H9 (cell line): Measurements from ENCODE around the gene AIG1. TPM values are rescaled to one million over a fixed set of nuclear protein-coding genes. Genes with fewer than 3 reads are reported as not detected.

Experiments
- DNase-seq: peaks from one replicate; pipeline ENCODE4 v3.0.0-alpha.2; 2017
- H2AFZ ChIP-seq: one replicate; pipeline ENCODE4 v1.6.1; 2013; ENCODE audit warnings: mild to moderate bottlenecking, low read length, control low read depth, moderate library complexity
- H2AK5ac ChIP-seq: 2 replicates; pipeline ENCODE4 v1.6.1; 2013; ENCODE audit warnings: low read length, control low read depth, mixed read lengths; ENCODE audit not compliant: insufficient read length
- H2BK120ac ChIP-seq: one replicate; pipeline ENCODE4 v1.6.1; 2013; ENCODE audit warnings: low read depth, mild to moderate bottlenecking, low read length, control low read depth, inconsistent platforms; ENCODE audit not compliant: poor library complexity, severe bottlenecking
- H2BK12ac ChIP-seq: 2 replicates; pipeline ENCODE4 v1.6.1; 2013; ENCODE audit warnings: low read length, control low read depth, mixed read lengths, low read depth; ENCODE audit not compliant: insufficient read length
- H2BK15ac ChIP-seq: 2 replicates; pipeline ENCODE4 v1.6.1; 2013; ENCODE audit warnings: low read depth, low read length, control low read depth
- H2BK20ac ChIP-seq: one replicate; pipeline ENCODE4 v1.6.1; 2013; ENCODE audit warnings: low read depth, mild to moderate bottlenecking, low read length, control low read depth, inconsistent platforms; ENCODE audit not compliant: poor library complexity, severe bottlenecking
- H2BK5ac ChIP-seq: 2 replicates; pipeline ENCODE4 v1.6.1; 2013; ENCODE audit warnings: low read length, control low read depth, mixed read lengths; ENCODE audit not compliant: insufficient read length
- H3K14ac ChIP-seq: 2 replicates; pipeline ENCODE4 v1.6.1; 2013; ENCODE audit warnings: low read length, control low read depth; ENCODE audit not compliant: insufficient read depth
- H3K18ac ChIP-seq: 2 replicates; pipeline ENCODE4 v1.6.1; 2013; ENCODE audit warnings: low read depth, mild to moderate bottlenecking, mixed read lengths, low read length, control low read depth; ENCODE audit not compliant: insufficient read length
- H3K23ac ChIP-seq: 2 replicates; pipeline ENCODE4 v1.6.1; 2013; ENCODE audit warnings: low read length, control low read depth, mixed read lengths, low read depth; ENCODE audit not compliant: insufficient read length
- H3K23me2 ChIP-seq: 2 replicates; pipeline ENCODE4 v1.6.1; 2013; ENCODE audit warnings: low read depth, mild to moderate bottlenecking, mixed read lengths, low read length, control low read depth; ENCODE audit not compliant: insufficient read length, poor library complexity, severe bottlenecking
- H3K27ac ChIP-seq: 2 replicates; pipeline ENCODE4 v1.5.1; 2013; ENCODE audit warnings: low read length, control low read depth, mixed read lengths, low read depth; ENCODE audit not compliant: insufficient read length
- H3K27me3 ChIP-seq: 2 replicates; pipeline ENCODE4 v1.6.1; 2013; ENCODE audit warnings: low read length, control low read depth, inconsistent platforms; ENCODE audit not compliant: insufficient read depth
- H3K4ac ChIP-seq: 2 replicates; pipeline ENCODE4 v1.6.1; 2013; ENCODE audit warnings: low read depth, mild to moderate bottlenecking, control low read depth, inconsistent platforms, low read length, moderate library complexity
- H3K4me1 ChIP-seq: 2 replicates; pipeline ENCODE4 v1.6.1; 2013; ENCODE audit warnings: low read length, control low read depth, inconsistent platforms; ENCODE audit not compliant: insufficient read depth
- H3K4me2 ChIP-seq: 2 replicates; pipeline ENCODE4 v1.6.1; 2013; ENCODE audit warnings: low read length, control low read depth, mixed read lengths; ENCODE audit not compliant: insufficient read length, insufficient read depth
- H3K56ac ChIP-seq: 2 replicates; pipeline ENCODE4 v1.6.1; 2013; ENCODE audit warnings: low read depth, mild to moderate bottlenecking, mixed read lengths, low read length, control low read depth; ENCODE audit not compliant: insufficient read length
- H3K79me1 ChIP-seq: 2 replicates; pipeline ENCODE4 v1.6.1; 2013; ENCODE audit warnings: low read depth, mild to moderate bottlenecking, moderate library complexity, low read length, control low read depth, inconsistent platforms; ENCODE audit not compliant: insufficient read depth, poor library complexity, severe bottlenecking
- H3K79me2 ChIP-seq: 2 replicates; pipeline ENCODE4 v1.6.1; 2013; ENCODE audit warnings: low read length, control low read depth, inconsistent platforms; ENCODE audit not compliant: insufficient read depth
- H3K9ac ChIP-seq: 2 replicates; pipeline ENCODE4 v1.6.1; 2013; ENCODE audit warnings: low read length, control low read depth, mixed read lengths; ENCODE audit not compliant: insufficient read length; ENCODE audit errors: extremely low read depth
- H3K9me3 ChIP-seq: one replicate; pipeline ENCODE4 v1.6.1; 2013; ENCODE audit warnings: low read depth, low read length, inconsistent platforms; ENCODE audit not compliant: control insufficient read depth
- H3T11ph ChIP-seq: one replicate; pipeline ENCODE4 v1.6.1; 2013; ENCODE audit warnings: mild to moderate bottlenecking, low read length, control low read depth, inconsistent platforms
- H4K20me1 ChIP-seq: one replicate; pipeline ENCODE4 v1.6.1; 2013; ENCODE audit not compliant: control insufficient read depth, insufficient read length, insufficient read depth
- H4K5ac ChIP-seq: 2 replicates; pipeline ENCODE4 v1.6.1; 2013; ENCODE audit warnings: low read depth, mild to moderate bottlenecking, mixed read lengths, low read length, control low read depth; ENCODE audit not compliant: insufficient read length
- H4K8ac ChIP-seq: replicated peaks from 2 replicates; pipeline ENCODE4 v1.6.1; 2013; ENCODE audit warnings: low read length, control low read depth, mixed read lengths, low read depth; ENCODE audit not compliant: insufficient read length
- H4K91ac ChIP-seq: 2 replicates; pipeline ENCODE4 v1.6.1; 2013; ENCODE audit warnings: low read depth, mild to moderate bottlenecking, moderate library complexity, mixed read lengths, low read length, control low read depth; ENCODE audit not compliant: insufficient read length
- H3K27ac Mint-ChIP-seq, 3 experiments: 2 replicates in 2 of 3; 3 replicates in 1 of 3; pipeline ENCODE4 v1.8.0; 2020 to 2021; ENCODE audit warnings: mixed read lengths in 3 of 3, mild to moderate bottlenecking in 1 of 3, moderate library complexity in 1 of 3
- H3K27me3 Mint-ChIP-seq: 2 replicates; pipeline ENCODE4 v1.8.0; 2021; ENCODE audit warnings: low read depth, mild to moderate bottlenecking, moderate library complexity, mixed read lengths
- H3K36me3 Mint-ChIP-seq, 3 experiments: 2 replicates in 2 of 3; 3 replicates in 1 of 3; pipeline ENCODE4 v1.8.0; 2020 to 2021; ENCODE audit warnings: low read depth in 3 of 3, mixed read lengths in 3 of 3; ENCODE audit not compliant: insufficient read depth in 1 of 3
- H3K4me1 Mint-ChIP-seq, 2 experiments: 2 replicates each; pipeline ENCODE4 v1.8.0; 2020; ENCODE audit warnings: mixed read lengths in 2 of 2
- H3K4me3 Mint-ChIP-seq, 2 experiments: 2 replicates in 1 of 2; 3 replicates in 1 of 2; pipeline ENCODE4 v1.8.0; 2020 to 2021; ENCODE audit warnings: mild to moderate bottlenecking in 2 of 2, mixed read lengths in 2 of 2, moderate library complexity in 1 of 2
- H3K9me3 Mint-ChIP-seq, 2 experiments: 2 replicates in 1 of 2; 3 replicates in 1 of 2; pipeline ENCODE4 v1.8.0; 2020; ENCODE audit warnings: mild to moderate bottlenecking in 2 of 2, mixed read lengths in 2 of 2, moderate library complexity in 1 of 2
- CTCF ChIP-seq: fragments of 200-600 bp; sonication (generic); conservative IDR thresholded peaks from 3 replicates; pipeline ENCODE4 v1.8.0; 2021; ENCODE audit warnings: antibody characterized with exemption, mild to moderate bottlenecking
- WGBS: extraction: QIAGEN DNeasy Blood & Tissue Kit; methylation state at CpG from one replicate; pipeline ENCODE4 v1.1.7; 2013; ENCODE audit warnings: missing lambda C conversion rate, low lambda C conversion rate, mixed read lengths; ENCODE audit not compliant: insufficient read length; ENCODE audit errors: extremely low coverage; 5-methylcytosine and 5-hydroxymethylcytosine counted together
- total RNA-seq: library from RNA; stranded (reverse); gene quantifications from 2 replicates; pipeline ENCODE4 v1.2.1, GENCODE V29; 2021

The AIG1 gene
- total RNA-seq, 1 experiment from 2014 or later: 44.6 TPM

DNA sequence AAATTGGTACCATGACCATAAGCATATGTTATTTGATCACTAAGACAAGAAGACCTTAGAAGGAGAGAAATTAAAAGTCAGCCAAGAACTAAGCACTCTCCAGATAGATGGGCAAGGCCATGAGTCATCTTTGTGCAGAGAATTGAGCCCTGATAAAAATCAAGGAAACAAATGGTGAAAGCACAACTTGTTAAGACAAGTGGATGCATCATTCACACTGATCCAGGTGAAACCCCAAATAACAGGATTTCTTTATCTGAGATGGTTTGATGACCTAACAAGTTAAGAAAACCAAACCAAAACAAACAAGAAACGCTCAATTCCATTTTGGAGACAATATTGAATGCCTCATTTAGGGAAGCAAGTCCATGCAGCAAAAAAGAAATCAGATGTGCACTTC, 268.2 kb downstream of the AIG1 start:
- H3K4me3 Mint-ChIP-seq: no peak overlapping the region
- Histone ChIP-seq H3T11ph (no peak overlapping the region), H3K56ac (no peak overlapping the region), H2AFZ (no peak overlapping the region), H3K9ac (no peak overlapping the region), H3K4ac (no peak overlapping the region), H4K5ac (no peak overlapping the region), H3K14ac (no peak overlapping the region), H4K20me1 (no peaks in the 10 kb centered on the region), H3K18ac (no peak overlapping the region), H2BK15ac (no peak overlapping the region), H3K9me3 (no peaks in the 10 kb centered on the region), H2BK120ac (no peak overlapping the region), H3K79me1 (no peaks in the 10 kb centered on the region), H2BK12ac (no peak overlapping the region), H3K4me2 (no peak overlapping the region), H2AK5ac (no peak overlapping the region), H4K91ac (no peak overlapping the region), H3K4me1 (no peaks in the 10 kb centered on the region), H4K8ac (no peak overlapping the region), H3K23ac (no peak overlapping the region), H3K79me2 (no peaks in the 10 kb centered on the region), H2BK20ac (no peak overlapping the region), H3K23me2 (no peaks in the 10 kb centered on the region), H2BK5ac (no peak overlapping the region), H3K27ac (no peak overlapping the region), H3K27me3 (no peaks in the 10 kb centered on the region)
- no peak for TF ChIP-seq CTCF
- H3K4me1 Mint-ChIP-seq: peaks cover 5% of the 10 kb centered on the region in 2 experiments; a peak in 3 of 4 replicates
- H3K9me3 Mint-ChIP-seq: peaks cover 0 to 3% of the 10 kb centered on the region in 2 experiments; a peak in 2 of 5 replicates
- peaks cover 0 to 1% (median 0%) of the 10 kb centered on the region in 3 experiments; a peak in 1 of 7 replicates for H3K36me3 Mint-ChIP-seq
- no peak for DNase-seq
- no peaks in the 10 kb centered on the region for H3K27me3 Mint-ChIP-seq
- WGBS: no CpG with 5 or more reads among the region's 1 CpG
- no peak overlapping the region for H3K27ac Mint-ChIP-seq
